Measurements from ENCODE around the gene MIER2. TPM values are rescaled to one million over a fixed set of nuclear protein-coding genes. Genes with fewer than 3 reads are reported as not detected.

Gene MIER2
- total RNA-seq, 1 donor from 2014 or later: 30.7 TPM

GRCh38 chr19:367963-368629 is 23.5 kb upstream of the MIER2 start:
- H3K4me3 ChIP-seq: no peak overlapping the region
- intact Hi-C loops (cut with DNase I): no loop called here
- no peak overlapping the region for H3K27ac ChIP-seq
- TF ChIP-seq CTCF (IDR thresholded peaks at IDR 0.05) (no peak), POLR2A (IDR thresholded peaks at IDR 0.05) (no peak), POLR2AphosphoS5 (IDR thresholded peaks at IDR 0.05; ENCODE audit: insufficient read depth in 1 of 2, low read depth in 1 of 2) (no peak)
- H3K9me3 ChIP-seq: no peaks in the 10 kb centered on the region
- no peaks in the 10 kb centered on the region for H3K36me3 ChIP-seq
- no peaks in the 10 kb centered on the region for H3K27me3 ChIP-seq
- no peaks in the 10 kb centered on the region for H3K4me1 ChIP-seq
- DNase-seq (ENCODE audit: extremely low spot score in 2 of 2): no peak

- no peaks in the 10 kb centered on the region for H3K27me3 ChIP-seq
- no peak overlapping the region for H3K4me3 ChIP-seq
- H3K36me3 ChIP-seq: no peaks in the 10 kb centered on the region
- no peaks in the 10 kb centered on the region for H3K9me3 ChIP-seq
- no peak for TF ChIP-seq POLR2A (IDR thresholded peaks at IDR 0.05)
- TF ChIP-seq CTCF (IDR thresholded peaks at IDR 0.05): no peak
- TF ChIP-seq POLR2AphosphoS5 (IDR thresholded peaks at IDR 0.05; ENCODE audit: insufficient read depth in 1 of 2, low read depth in 1 of 2): no peak
- DNase-seq (ENCODE audit: extremely low spot score in 2 of 2): no peak
- H3K4me1 ChIP-seq: no peaks in the 10 kb centered on the region
- intact Hi-C loops (cut with DNase I): no loop called here
- no peak overlapping the region for H3K27ac ChIP-seq
Measured at GRCh38 chr19:367561-367960, 23.0 kb upstream of the MIER2 start.

GRCh38 chr19:366951-367350 is 22.4 kb upstream of the MIER2 start:
- no peak for DNase-seq (ENCODE audit: extremely low spot score in 2 of 2)
- no peak for TF ChIP-seq POLR2A (IDR thresholded peaks at IDR 0.05)
- TF ChIP-seq CTCF (IDR thresholded peaks at IDR 0.05): no peak
- Histone ChIP-seq H3K4me3 (no peak overlapping the region), H3K36me3 (no peaks in the 10 kb centered on the region), H3K27ac (no peak overlapping the region), H3K27me3 (no peaks in the 10 kb centered on the region), H3K9me3 (no peaks in the 10 kb centered on the region), H3K4me1 (no peaks in the 10 kb centered on the region)
- intact Hi-C loops (cut with DNase I): no loop called here

- Histone ChIP-seq H3K9me3 (no peaks in the 10 kb centered on the region), H3K4me1 (no peaks in the 10 kb centered on the region), H3K4me3 (no peak overlapping the region), H3K36me3 (no peaks in the 10 kb centered on the region), H3K27ac (no peak overlapping the region), H3K27me3 (no peaks in the 10 kb centered on the region)
- TF ChIP-seq CTCF (IDR thresholded peaks at IDR 0.05) (no peak), POLR2A (IDR thresholded peaks at IDR 0.05) (no peak), POLR2AphosphoS5 (IDR thresholded peaks at IDR 0.05; ENCODE audit: insufficient read depth in 1 of 2, low read depth in 1 of 2) (no peak)
- DNase-seq (ENCODE audit: extremely low spot score in 2 of 2): no peak
- intact Hi-C loops (cut with DNase I): no loop called here
Measured at GRCh38 chr19:366205-366783, 21.7 kb upstream of the MIER2 start.

- H3K36me3 ChIP-seq: no peaks in the 10 kb centered on the region
- DNase-seq (ENCODE audit: extremely low spot score in 2 of 2): no peak
- H3K4me1 ChIP-seq: no peaks in the 10 kb centered on the region
- intact Hi-C loops (cut with DNase I): no loop called here
- no peaks in the 10 kb centered on the region for H3K9me3 ChIP-seq
- H3K4me3 ChIP-seq: no peak overlapping the region
- H3K27me3 ChIP-seq: no peaks in the 10 kb centered on the region
- TF ChIP-seq POLR2A (IDR thresholded peaks at IDR 0.05): no peak
- TF ChIP-seq POLR2AphosphoS5 (IDR thresholded peaks at IDR 0.05; ENCODE audit: insufficient read depth in 1 of 2, low read depth in 1 of 2): no peak
- no peak for TF ChIP-seq CTCF (IDR thresholded peaks at IDR 0.05)
- no peak overlapping the region for H3K27ac ChIP-seq
Measured at GRCh38 chr19:364496-365287, 20.1 kb upstream of the MIER2 start.

All from vagina (tissue), 2 donors.